IMR-90 (cell line): ENCODE results near the gene FBRSL1. TPM values are rescaled to one million over a fixed set of nuclear protein-coding genes. Genes with fewer than 3 reads are reported as not detected.

Source experiments
- ATAC-seq: fragments of 200-7000 bp; cut with Tn5 transposase; 2 replicates; pipeline ENCODE4 v1.9.1; 2020; ENCODE audit warnings: low read depth, mild to moderate bottlenecking, moderate library complexity
- BruUV-seq: library from RNA; stranded (reverse); fragments of 400-500 nt; replicated peaks from 2 replicates; lab custom pipeline; 2021; lab: Mats Ljungman, UMichigan
- CTCF ChIA-PET: fragments of 300-600 bp; formaldehyde crosslinking; extraction: SDS; loops from one replicate; lab custom pipeline; 2021; ENCODE audit warnings: antibody characterized with exemption; lab: Yijun Ruan, JAX
- POLR2A ChIA-PET: fragments of 300-600 bp; sonication (Branson Sonifier 250); formaldehyde crosslinking; loops from one replicate; lab custom pipeline; 2022; ENCODE audit warnings: antibody characterized with exemption; ENCODE audit not compliant: unreplicated experiment; lab: Charles Lee
- DNase-seq: peaks from one replicate; pipeline ENCODE4 v3.0.0; 2013
- H2AFZ ChIP-seq: replicated peaks from 2 replicates; pipeline ENCODE3; 2013; ENCODE audit warnings: low read length, mild to moderate bottlenecking; ENCODE audit not compliant: poor library complexity
- H2AK5ac ChIP-seq: 2 replicates; pipeline ENCODE4 v1.6.1; 2013; ENCODE audit warnings: low read depth, low read length, inconsistent platforms
- H2AK9ac ChIP-seq: replicated peaks from 2 replicates; pipeline ENCODE3; 2013; ENCODE audit warnings: mild to moderate bottlenecking, low read depth, low read length, moderate library complexity; ENCODE audit not compliant: poor library complexity
- H2BK120ac ChIP-seq: 2 replicates; pipeline ENCODE4 v1.6.1; 2013; ENCODE audit warnings: low read depth, low read length, inconsistent platforms
- H2BK15ac ChIP-seq: 3 replicates; pipeline ENCODE4 v1.6.1; 2013; ENCODE audit warnings: low read depth, low read length, inconsistent platforms
- H2BK20ac ChIP-seq: 2 replicates; pipeline ENCODE4 v1.6.1; 2013; ENCODE audit warnings: low read depth, mild to moderate bottlenecking, inconsistent platforms, low read length, moderate library complexity
- H2BK5ac ChIP-seq: 2 replicates; pipeline ENCODE4 v1.6.1; 2013; ENCODE audit warnings: mild to moderate bottlenecking, low read depth, low read length, inconsistent platforms; ENCODE audit not compliant: poor library complexity, severe bottlenecking
- H3K14ac ChIP-seq: replicated peaks from 2 replicates; pipeline ENCODE4 v1.6.1; 2013; ENCODE audit warnings: low read depth, low read length, inconsistent platforms
- H3K18ac ChIP-seq: 2 replicates; pipeline ENCODE4 v1.6.1; 2013; ENCODE audit warnings: low read depth, low read length, control low read depth
- H3K23ac ChIP-seq: 2 replicates; pipeline ENCODE4 v1.6.1; 2013; ENCODE audit warnings: low read depth, low read length, inconsistent platforms
- H3K27ac ChIP-seq: 2 replicates; pipeline ENCODE4 v1.5.1; 2013; ENCODE audit warnings: mild to moderate bottlenecking, control low read depth, low read length; ENCODE audit not compliant: insufficient read depth
- H3K27me3 ChIP-seq: 2 replicates; pipeline ENCODE4 v1.6.1; 2013; ENCODE audit warnings: low read length; ENCODE audit not compliant: control insufficient read depth, insufficient read depth
- H3K36me3 ChIP-seq: 2 replicates; pipeline ENCODE4 v1.6.1; 2013; ENCODE audit warnings: low read length, mixed read lengths; ENCODE audit not compliant: control insufficient read depth, insufficient read depth
- H3K4ac ChIP-seq: 2 replicates; pipeline ENCODE4 v1.6.1; 2013; ENCODE audit warnings: low read depth, low read length, inconsistent platforms
- H3K4me1 ChIP-seq: 2 replicates; pipeline ENCODE4 v1.6.1; 2013; ENCODE audit warnings: low read length, mixed read lengths; ENCODE audit not compliant: control insufficient read depth, insufficient read depth
- H3K4me2 ChIP-seq: 2 replicates; pipeline ENCODE4 v1.6.1; 2013; ENCODE audit warnings: low read depth, mild to moderate bottlenecking, control low read depth, low read length, moderate library complexity
- H3K4me3 ChIP-seq: 2 replicates; pipeline ENCODE4 v1.5.1; 2013; ENCODE audit warnings: low read depth, mild to moderate bottlenecking, control low read depth, low read length, moderate library complexity; ENCODE audit not compliant: insufficient read depth
- H3K56ac ChIP-seq: 2 replicates; pipeline ENCODE4 v1.6.1; 2013; ENCODE audit warnings: low read length, inconsistent platforms; ENCODE audit not compliant: insufficient read depth; ENCODE audit errors: extremely low read depth
- H3K79me1 ChIP-seq, 2 experiments: 2 replicates each; pipeline ENCODE4 v1.6.1; 2013; ENCODE audit warnings: low read length in 2 of 2, inconsistent platforms in 1 of 2, low read depth in 1 of 2
- H3K9ac ChIP-seq: 2 replicates; pipeline ENCODE4 v1.6.1; 2013; ENCODE audit warnings: low read depth, low read length, control low read depth
- H3K9me1 ChIP-seq: 2 replicates; pipeline ENCODE4 v1.6.1; 2013; ENCODE audit warnings: low read length, inconsistent platforms; ENCODE audit not compliant: insufficient read depth
- H3K9me3 ChIP-seq: 2 replicates; pipeline ENCODE4 v1.6.1; 2013; ENCODE audit warnings: low read length; ENCODE audit not compliant: control insufficient read depth, insufficient read depth
- H4K20me1 ChIP-seq: 2 replicates; pipeline ENCODE4 v1.6.1; 2013; ENCODE audit warnings: low read length, inconsistent platforms; ENCODE audit not compliant: insufficient read depth
- H4K5ac ChIP-seq: 2 replicates; pipeline ENCODE4 v1.6.1; 2013; ENCODE audit warnings: mild to moderate bottlenecking, low read depth, low read length, control low read depth
- H4K8ac ChIP-seq, 2 experiments: 2 replicates each; pipeline ENCODE4 v1.6.1; 2013; ENCODE audit warnings: low read depth in 2 of 2, low read length in 2 of 2, control low read depth in 1 of 2, inconsistent platforms in 1 of 2
- H4K91ac ChIP-seq: 2 replicates; pipeline ENCODE4 v1.6.1; 2013; ENCODE audit warnings: low read depth, low read length, inconsistent platforms; ENCODE audit not compliant: insufficient read depth
- BHLHE40 ChIP-seq: fragments of 150-350 bp; IDR thresholded peaks from 2 replicates; pipeline ENCODE4 v1.6.1; 2016; ENCODE audit warnings: mild to moderate bottlenecking, low read depth, low read length
- CEBPB ChIP-seq: IDR thresholded peaks from 2 replicates; pipeline ENCODE4 v1.6.1; 2012; ENCODE audit warnings: low read depth, low read length, improper control_type of control experiment
- CHD1 ChIP-seq: IDR thresholded peaks from 2 replicates; pipeline ENCODE4 v1.6.1; 2012; ENCODE audit warnings: low read depth, low read length, improper control_type of control experiment
- CTCF ChIP-seq: conservative IDR thresholded peaks from 2 replicates; pipeline ENCODE4 v1.5.1; 2012; ENCODE audit warnings: mild to moderate bottlenecking, low read depth, low read length, improper control_type of control experiment
- FOS ChIP-seq: fragments of 150-350 bp; IDR thresholded peaks from 2 replicates; pipeline ENCODE4 v1.6.1; 2016; ENCODE audit warnings: low read depth, low read length
- MAFK ChIP-seq: IDR thresholded peaks from 2 replicates; pipeline ENCODE4 v1.6.1; 2012; ENCODE audit warnings: low read depth, low read length, improper control_type of control experiment
- MAZ ChIP-seq: IDR thresholded peaks from 2 replicates; pipeline ENCODE4 v1.6.1; 2012; ENCODE audit warnings: low read depth, mild to moderate bottlenecking, low read length, improper control_type of control experiment, moderate library complexity, borderline replicate concordance
- MXI1 ChIP-seq: IDR thresholded peaks from 2 replicates; pipeline ENCODE4 v1.6.1; 2012; ENCODE audit warnings: low read depth, mild to moderate bottlenecking, low read length, moderate library complexity, borderline replicate concordance
- NFE2L2 ChIP-seq: fragments of 150-350 bp; IDR thresholded peaks from 2 replicates; pipeline ENCODE4 v1.6.1; 2016; ENCODE audit warnings: low read depth, mild to moderate bottlenecking, low read length
- POLR2A ChIP-seq: IDR thresholded peaks from 2 replicates; pipeline ENCODE4 v1.6.1; 2012; ENCODE audit warnings: mild to moderate bottlenecking, low read depth, low read length
- RAD21 ChIP-seq: IDR thresholded peaks from 2 replicates; pipeline ENCODE4 v1.6.1; 2012; ENCODE audit warnings: low read length, improper control_type of control experiment
- RCOR1 ChIP-seq: IDR thresholded peaks from 2 replicates; pipeline ENCODE4 v1.6.1; 2012; ENCODE audit warnings: mild to moderate bottlenecking, low read length, improper control_type of control experiment; ENCODE audit not compliant: insufficient replicate concordance
- RFX5 ChIP-seq: IDR thresholded peaks from 2 replicates; pipeline ENCODE4 v1.8.0; 2012; ENCODE audit warnings: low read depth, mild to moderate bottlenecking, low read length, moderate library complexity
- SMC3 ChIP-seq: fragments of 150-350 bp; IDR thresholded peaks from 2 replicates; pipeline ENCODE4 v1.6.1; 2016; ENCODE audit warnings: low read depth, mild to moderate bottlenecking, antibody characterized with exemption, low read length, moderate library complexity
- USF2 ChIP-seq: fragments of 150-350 bp; IDR thresholded peaks from 2 replicates; pipeline ENCODE4 v1.6.1; 2017; ENCODE audit warnings: mild to moderate bottlenecking, antibody characterized with exemption, low read length, low read depth
- WGBS, 2 experiments: methylation state at CpG; one replicate each; pipeline versions ENCODE4 v1.1.5 to v1.1.7; 2013; ENCODE audit warnings: missing lambda C conversion rate in 2 of 2; ENCODE audit not compliant: insufficient read length in 1 of 2; ENCODE audit errors: extremely low coverage in 2 of 2; 5-methylcytosine and 5-hydroxymethylcytosine counted together
- dilution Hi-C: fragments of 300-500 bp; cut with HindIII; formaldehyde crosslinking; loops from one replicate; pipeline ENCODE4 v1.14.3; 2018; ENCODE audit warnings: low sequenced_read_pairs; ENCODE audit not compliant: unreplicated experiment
- in situ Hi-C: fragments of 300-500 bp; cut with MboI; formaldehyde crosslinking; loops from 3 replicates; pipeline ENCODE4 v1.14.3; 2019; ENCODE audit warnings: low sequenced_read_pairs, inconsistent platforms, mixed read lengths
- intact Hi-C: fragments of 100-400 bp; cut with micrococcal nuclease; formaldehyde crosslinking; loops from 2 replicates; pipeline ENCODE4 v1.10.0; 2022
- polyA plus RNA-seq, 3 experiments: library from polyadenylated mRNA; depleted of rRNA; stranded (reverse); fragments of >200 nt; gene quantifications; 2 replicates each; pipeline ENCODE4 v1.2.3, GENCODE V29; 2012; ENCODE audit warnings: low replicate concordance in 1 of 3
- total RNA-seq: library from RNA; depleted of rRNA; stranded (reverse); fragments of >200 nt; gene quantifications from 2 replicates; pipeline ENCODE4 v1.2.3, GENCODE V29; 2012
- TF ChIP-seq, protein P1 (sequence below): fragments of 150-350 bp; IDR thresholded peaks from 2 replicates; pipeline ENCODE4 v1.6.1; 2016; ENCODE audit warnings: low read depth, mild to moderate bottlenecking, low read length, moderate library complexity, borderline replicate concordance

The FBRSL1 gene
- total and polyA plus RNA-seq, 2 of the 4 experiments (the other 2 are of a cell fraction), result 0.36 to 10.8 TPM

DNA sequence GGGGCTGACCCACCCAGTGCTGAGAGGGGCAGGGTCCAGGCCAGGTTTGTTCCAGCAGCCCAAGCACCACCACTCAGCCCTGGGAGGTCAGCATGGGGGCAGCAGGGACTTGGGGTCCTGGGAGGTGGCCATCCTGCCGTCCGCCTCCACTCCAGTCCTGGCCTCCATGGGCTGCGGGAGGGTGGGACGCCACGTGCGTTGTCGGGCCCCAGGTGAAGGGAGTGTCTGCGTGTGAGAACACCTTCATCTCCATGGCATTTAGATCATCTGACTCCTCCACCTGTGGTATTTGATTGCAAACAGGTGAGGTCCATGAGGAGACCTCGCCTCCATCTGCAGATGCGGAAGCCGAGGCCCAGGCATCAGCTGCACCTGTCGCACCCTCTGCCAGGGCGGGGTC, 44.1 kb downstream of the FBRSL1 start:
- Histone ChIP-seq H3K4me3 (no peak overlapping the region), H4K91ac (no peak overlapping the region), H4K5ac (no peak overlapping the region), H2BK5ac (no peak overlapping the region), H2BK120ac (no peak overlapping the region), H3K14ac (no peak overlapping the region), H3K4me1 (no peaks in the 10 kb centered on the region), H3K23ac (no peak overlapping the region), H3K4ac (no peak overlapping the region), H3K27me3 (no peaks in the 10 kb centered on the region), H3K4me2 (no peak overlapping the region), H3K9me3 (no peaks in the 10 kb centered on the region), H3K9ac (no peak overlapping the region), H2AFZ (no peak overlapping the region), H3K79me1 (peaks cover 0 to 10% of the 10 kb centered on the region in 2 experiments; a peak in 1 of 4 replicates), H3K36me3 (no peaks in the 10 kb centered on the region), H2AK9ac (peak overlapping the region; percentile 55), H4K20me1 (peaks cover 7% of the 10 kb centered on the region), H3K18ac (no peak overlapping the region), H3K9me1 (peaks cover 17% of the 10 kb centered on the region), H3K56ac (no peak overlapping the region), H2AK5ac (no peak overlapping the region), H4K8ac (no peak overlapping the region), H3K27ac (no peak overlapping the region), H2BK20ac (no peak overlapping the region), H2BK15ac (no peak overlapping the region)
- ATAC-seq, result no peak
- TF ChIP-seq NFE2L2 (no peak), RFX5 (no peak), MAZ (no peak), USF2 (no peak), RCOR1 (no peak), SMC3 (no peak), POLR2A (no peak), FOS (no peak), RAD21 (no peak), CHD1 (no peak), MAFK (no peak), MXI1 (no peak), CEBPB (no peak), BHLHE40 (no peak), CTCF (no peak)
- TF ChIP-seq, protein P1, sequence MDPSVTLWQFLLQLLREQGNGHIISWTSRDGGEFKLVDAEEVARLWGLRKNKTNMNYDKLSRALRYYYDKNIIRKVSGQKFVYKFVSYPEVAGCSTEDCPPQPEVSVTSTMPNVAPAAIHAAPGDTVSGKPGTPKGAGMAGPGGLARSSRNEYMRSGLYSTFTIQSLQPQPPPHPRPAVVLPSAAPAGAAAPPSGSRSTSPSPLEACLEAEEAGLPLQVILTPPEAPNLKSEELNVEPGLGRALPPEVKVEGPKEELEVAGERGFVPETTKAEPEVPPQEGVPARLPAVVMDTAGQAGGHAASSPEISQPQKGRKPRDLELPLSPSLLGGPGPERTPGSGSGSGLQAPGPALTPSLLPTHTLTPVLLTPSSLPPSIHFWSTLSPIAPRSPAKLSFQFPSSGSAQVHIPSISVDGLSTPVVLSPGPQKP, result no peak
- DNase-seq, result no peak
- intact Hi-C loops, result no loop called here
- ChIA-PET POLR2A (no interaction called here), CTCF (no interaction called here)
- BruUV-seq, result no TSS peak
- dilution Hi-C loops, result no loop called here
- in situ Hi-C loops, result no loop called here
- WGBS, 2 experiments, result 89% methylated on average over 5 of the region's 13 CpGs; no CpG with 5 or more reads in 1 of the 2 experiments
